IMR-90 (cell line): ENCODE data around the gene RENBP. TPM values are rescaled to one million over a fixed set of nuclear protein-coding genes. Genes with fewer than 3 reads are reported as not detected.

ENCODE experiments used
- ATAC-seq: fragments of 200-7000 bp; cut with Tn5 transposase; 2 replicates; pipeline ENCODE4 v1.9.1; 2020; ENCODE audit warnings: low read depth, mild to moderate bottlenecking, moderate library complexity
- BruUV-seq: library from RNA; stranded (reverse); fragments of 400-500 nt; replicated peaks from 2 replicates; lab custom pipeline; 2021; lab: Mats Ljungman, UMichigan
- CTCF ChIA-PET: fragments of 300-600 bp; formaldehyde crosslinking; extraction: SDS; loops from one replicate; lab custom pipeline; 2021; ENCODE audit warnings: antibody characterized with exemption; lab: Yijun Ruan, JAX
- POLR2A ChIA-PET: fragments of 300-600 bp; sonication (Branson Sonifier 250); formaldehyde crosslinking; loops from one replicate; lab custom pipeline; 2022; ENCODE audit warnings: antibody characterized with exemption; ENCODE audit not compliant: unreplicated experiment; lab: Charles Lee
- DNase-seq: peaks from one replicate; pipeline ENCODE4 v3.0.0; 2013
- H2AFZ ChIP-seq: replicated peaks from 2 replicates; pipeline ENCODE3; 2013; ENCODE audit warnings: low read length, mild to moderate bottlenecking; ENCODE audit not compliant: poor library complexity
- H2AK5ac ChIP-seq: 2 replicates; pipeline ENCODE4 v1.6.1; 2013; ENCODE audit warnings: low read depth, low read length, inconsistent platforms
- H2AK9ac ChIP-seq: replicated peaks from 2 replicates; pipeline ENCODE3; 2013; ENCODE audit warnings: mild to moderate bottlenecking, low read depth, low read length, moderate library complexity; ENCODE audit not compliant: poor library complexity
- H2BK120ac ChIP-seq: 2 replicates; pipeline ENCODE4 v1.6.1; 2013; ENCODE audit warnings: low read depth, low read length, inconsistent platforms
- H2BK15ac ChIP-seq: 3 replicates; pipeline ENCODE4 v1.6.1; 2013; ENCODE audit warnings: low read depth, low read length, inconsistent platforms
- H2BK20ac ChIP-seq: 2 replicates; pipeline ENCODE4 v1.6.1; 2013; ENCODE audit warnings: low read depth, mild to moderate bottlenecking, inconsistent platforms, low read length, moderate library complexity
- H2BK5ac ChIP-seq: 2 replicates; pipeline ENCODE4 v1.6.1; 2013; ENCODE audit warnings: mild to moderate bottlenecking, low read depth, low read length, inconsistent platforms; ENCODE audit not compliant: poor library complexity, severe bottlenecking
- H3K14ac ChIP-seq: replicated peaks from 2 replicates; pipeline ENCODE4 v1.6.1; 2013; ENCODE audit warnings: low read depth, low read length, inconsistent platforms
- H3K18ac ChIP-seq: 2 replicates; pipeline ENCODE4 v1.6.1; 2013; ENCODE audit warnings: low read depth, low read length, control low read depth
- H3K23ac ChIP-seq: 2 replicates; pipeline ENCODE4 v1.6.1; 2013; ENCODE audit warnings: low read depth, low read length, inconsistent platforms
- H3K27ac ChIP-seq: 2 replicates; pipeline ENCODE4 v1.5.1; 2013; ENCODE audit warnings: mild to moderate bottlenecking, control low read depth, low read length; ENCODE audit not compliant: insufficient read depth
- H3K27me3 ChIP-seq: 2 replicates; pipeline ENCODE4 v1.6.1; 2013; ENCODE audit warnings: low read length; ENCODE audit not compliant: control insufficient read depth, insufficient read depth
- H3K36me3 ChIP-seq: 2 replicates; pipeline ENCODE4 v1.6.1; 2013; ENCODE audit warnings: low read length, mixed read lengths; ENCODE audit not compliant: control insufficient read depth, insufficient read depth
- H3K4ac ChIP-seq: 2 replicates; pipeline ENCODE4 v1.6.1; 2013; ENCODE audit warnings: low read depth, low read length, inconsistent platforms
- H3K4me1 ChIP-seq: 2 replicates; pipeline ENCODE4 v1.6.1; 2013; ENCODE audit warnings: low read length, mixed read lengths; ENCODE audit not compliant: control insufficient read depth, insufficient read depth
- H3K4me2 ChIP-seq: 2 replicates; pipeline ENCODE4 v1.6.1; 2013; ENCODE audit warnings: low read depth, mild to moderate bottlenecking, control low read depth, low read length, moderate library complexity
- H3K4me3 ChIP-seq: 2 replicates; pipeline ENCODE4 v1.5.1; 2013; ENCODE audit warnings: low read depth, mild to moderate bottlenecking, control low read depth, low read length, moderate library complexity; ENCODE audit not compliant: insufficient read depth
- H3K56ac ChIP-seq: 2 replicates; pipeline ENCODE4 v1.6.1; 2013; ENCODE audit warnings: low read length, inconsistent platforms; ENCODE audit not compliant: insufficient read depth; ENCODE audit errors: extremely low read depth
- H3K79me1 ChIP-seq, 2 experiments: 2 replicates each; pipeline ENCODE4 v1.6.1; 2013; ENCODE audit warnings: low read length in 2 of 2, inconsistent platforms in 1 of 2, low read depth in 1 of 2
- H3K9ac ChIP-seq: 2 replicates; pipeline ENCODE4 v1.6.1; 2013; ENCODE audit warnings: low read depth, low read length, control low read depth
- H3K9me1 ChIP-seq: 2 replicates; pipeline ENCODE4 v1.6.1; 2013; ENCODE audit warnings: low read length, inconsistent platforms; ENCODE audit not compliant: insufficient read depth
- H3K9me3 ChIP-seq: 2 replicates; pipeline ENCODE4 v1.6.1; 2013; ENCODE audit warnings: low read length; ENCODE audit not compliant: control insufficient read depth, insufficient read depth
- H4K20me1 ChIP-seq: 2 replicates; pipeline ENCODE4 v1.6.1; 2013; ENCODE audit warnings: low read length, inconsistent platforms; ENCODE audit not compliant: insufficient read depth
- H4K5ac ChIP-seq: 2 replicates; pipeline ENCODE4 v1.6.1; 2013; ENCODE audit warnings: mild to moderate bottlenecking, low read depth, low read length, control low read depth
- H4K8ac ChIP-seq, 2 experiments: 2 replicates each; pipeline ENCODE4 v1.6.1; 2013; ENCODE audit warnings: low read depth in 2 of 2, low read length in 2 of 2, control low read depth in 1 of 2, inconsistent platforms in 1 of 2
- H4K91ac ChIP-seq: 2 replicates; pipeline ENCODE4 v1.6.1; 2013; ENCODE audit warnings: low read depth, low read length, inconsistent platforms; ENCODE audit not compliant: insufficient read depth
- BHLHE40 ChIP-seq: fragments of 150-350 bp; IDR thresholded peaks from 2 replicates; pipeline ENCODE4 v1.6.1; 2016; ENCODE audit warnings: mild to moderate bottlenecking, low read depth, low read length
- CEBPB ChIP-seq: IDR thresholded peaks from 2 replicates; pipeline ENCODE4 v1.6.1; 2012; ENCODE audit warnings: low read depth, low read length, improper control_type of control experiment
- CHD1 ChIP-seq: IDR thresholded peaks from 2 replicates; pipeline ENCODE4 v1.6.1; 2012; ENCODE audit warnings: low read depth, low read length, improper control_type of control experiment
- MAFK ChIP-seq: IDR thresholded peaks from 2 replicates; pipeline ENCODE4 v1.6.1; 2012; ENCODE audit warnings: low read depth, low read length, improper control_type of control experiment
- MAZ ChIP-seq: IDR thresholded peaks from 2 replicates; pipeline ENCODE4 v1.6.1; 2012; ENCODE audit warnings: low read depth, mild to moderate bottlenecking, low read length, improper control_type of control experiment, moderate library complexity, borderline replicate concordance
- MXI1 ChIP-seq: IDR thresholded peaks from 2 replicates; pipeline ENCODE4 v1.6.1; 2012; ENCODE audit warnings: low read depth, mild to moderate bottlenecking, low read length, moderate library complexity, borderline replicate concordance
- NFE2L2 ChIP-seq: fragments of 150-350 bp; IDR thresholded peaks from 2 replicates; pipeline ENCODE4 v1.6.1; 2016; ENCODE audit warnings: low read depth, mild to moderate bottlenecking, low read length
- POLR2A ChIP-seq: IDR thresholded peaks from 2 replicates; pipeline ENCODE4 v1.6.1; 2012; ENCODE audit warnings: mild to moderate bottlenecking, low read depth, low read length
- RAD21 ChIP-seq: IDR thresholded peaks from 2 replicates; pipeline ENCODE4 v1.6.1; 2012; ENCODE audit warnings: low read length, improper control_type of control experiment
- RCOR1 ChIP-seq: IDR thresholded peaks from 2 replicates; pipeline ENCODE4 v1.6.1; 2012; ENCODE audit warnings: mild to moderate bottlenecking, low read length, improper control_type of control experiment; ENCODE audit not compliant: insufficient replicate concordance
- RFX5 ChIP-seq: IDR thresholded peaks from 2 replicates; pipeline ENCODE4 v1.8.0; 2012; ENCODE audit warnings: low read depth, mild to moderate bottlenecking, low read length, moderate library complexity
- SMC3 ChIP-seq: fragments of 150-350 bp; IDR thresholded peaks from 2 replicates; pipeline ENCODE4 v1.6.1; 2016; ENCODE audit warnings: low read depth, mild to moderate bottlenecking, antibody characterized with exemption, low read length, moderate library complexity
- WGBS, 2 experiments: methylation state at CpG; one replicate each; pipeline versions ENCODE4 v1.1.5 to v1.1.7; 2013; ENCODE audit warnings: missing lambda C conversion rate in 2 of 2; ENCODE audit not compliant: insufficient read length in 1 of 2; ENCODE audit errors: extremely low coverage in 2 of 2; 5-methylcytosine and 5-hydroxymethylcytosine counted together
- dilution Hi-C: fragments of 300-500 bp; cut with HindIII; formaldehyde crosslinking; loops from one replicate; pipeline ENCODE4 v1.14.3; 2018; ENCODE audit warnings: low sequenced_read_pairs; ENCODE audit not compliant: unreplicated experiment
- in situ Hi-C: fragments of 300-500 bp; cut with MboI; formaldehyde crosslinking; loops from 3 replicates; pipeline ENCODE4 v1.14.3; 2019; ENCODE audit warnings: low sequenced_read_pairs, inconsistent platforms, mixed read lengths
- intact Hi-C: fragments of 100-400 bp; cut with micrococcal nuclease; formaldehyde crosslinking; loops from 2 replicates; pipeline ENCODE4 v1.10.0; 2022
- polyA plus RNA-seq, 3 experiments: library from polyadenylated mRNA; depleted of rRNA; stranded (reverse); fragments of >200 nt; gene quantifications; 2 replicates each; pipeline ENCODE4 v1.2.3, GENCODE V29; 2012; ENCODE audit warnings: low replicate concordance in 1 of 3
- total RNA-seq: library from RNA; depleted of rRNA; stranded (reverse); fragments of >200 nt; gene quantifications from 2 replicates; pipeline ENCODE4 v1.2.3, GENCODE V29; 2012
- TF ChIP-seq, protein P1 (sequence below): conservative IDR thresholded peaks from 2 replicates; pipeline ENCODE4 v1.5.1; 2012; ENCODE audit warnings: mild to moderate bottlenecking, low read depth, low read length, improper control_type of control experiment
- TF ChIP-seq, protein P2 (sequence below): fragments of 150-350 bp; IDR thresholded peaks from 2 replicates; pipeline ENCODE4 v1.6.1; 2017; ENCODE audit warnings: mild to moderate bottlenecking, antibody characterized with exemption, low read length, low read depth
- TF ChIP-seq, protein P3 (sequence below): fragments of 150-350 bp; IDR thresholded peaks from 2 replicates; pipeline ENCODE4 v1.6.1; 2016; ENCODE audit warnings: low read depth, mild to moderate bottlenecking, low read length, moderate library complexity, borderline replicate concordance

Gene RENBP
- total and polyA plus RNA-seq, 2 of the 4 experiments (the other 2 are of a cell fraction): 0.15 to 0.18 TPM

DNA sequence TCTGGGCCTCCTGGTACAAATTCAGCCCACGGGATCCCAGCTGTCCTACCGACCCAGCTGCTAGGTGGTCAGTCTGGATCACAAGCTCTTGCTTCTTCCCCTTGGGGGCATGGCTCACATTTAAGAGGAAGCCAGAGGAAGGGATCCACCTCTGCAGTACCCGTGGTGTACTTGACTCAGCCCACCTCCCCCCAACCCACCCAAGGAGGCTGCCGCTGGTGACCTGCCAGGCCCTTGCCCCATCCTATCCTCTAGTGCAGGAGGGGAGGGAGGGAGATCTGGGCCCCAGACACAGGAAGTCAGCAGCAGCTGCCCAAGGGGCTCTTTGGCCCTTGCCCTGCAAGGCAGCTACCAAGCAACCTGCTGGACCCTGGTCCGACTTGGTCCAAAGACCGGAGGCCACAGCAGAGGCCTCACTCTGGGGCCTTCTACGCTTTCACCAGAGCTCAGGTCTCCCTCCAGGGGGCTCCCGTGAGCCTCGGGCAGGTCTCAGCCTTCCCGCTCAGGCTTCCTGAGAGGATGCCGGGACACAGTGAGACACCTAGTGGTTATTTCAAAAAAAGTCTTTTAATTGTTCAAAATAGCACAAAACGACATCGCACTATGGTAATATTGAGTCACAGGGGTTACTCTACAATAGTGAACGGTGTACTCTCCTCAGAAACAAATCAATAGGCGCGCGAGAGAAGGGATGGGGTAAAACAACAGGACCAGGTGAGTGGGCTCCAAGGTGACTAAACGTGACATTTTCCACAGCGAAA lies 2.7 kb upstream of the RENBP start:
- Histone ChIP-seq H2BK120ac (no peak overlapping the region), H2AFZ (no peak overlapping the region), H3K36me3 (peaks cover 23% of the 10 kb centered on the region), H4K20me1 (no peaks in the 10 kb centered on the region), H4K8ac (no peak overlapping the region), H3K4ac (no peak overlapping the region), H3K27ac (no peak overlapping the region), H4K5ac (no peak overlapping the region), H4K91ac (no peak overlapping the region), H2BK5ac (no peak overlapping the region), H3K4me2 (no peak overlapping the region), H3K9me3 (no peaks in the 10 kb centered on the region), H3K18ac (no peak overlapping the region), H3K4me3 (no peak overlapping the region), H2AK9ac (no peak overlapping the region), H3K9ac (no peak overlapping the region), H3K27me3 (no peaks in the 10 kb centered on the region), H3K14ac (no peak overlapping the region), H3K56ac (no peak overlapping the region), H2BK15ac (no peak overlapping the region), H3K79me1 (no peaks in the 10 kb centered on the region; a peak in 1 of 4 replicates), H3K4me1 (no peaks in the 10 kb centered on the region), H2BK20ac (no peak overlapping the region), H3K23ac (no peak overlapping the region), H3K9me1 (no peaks in the 10 kb centered on the region), H2AK5ac (no peak overlapping the region)
- ATAC-seq (peak; percentile 91), DNase-seq (peak; percentile 68)
- intact Hi-C loops (loop anchor here (1.0 kb wide), 1 partner anchor 183 kb away; the partner anchor contains the start of gene PLXNB3), in situ Hi-C loops (no loop called here), dilution Hi-C loops (no loop called here)
- ChIA-PET POLR2A (no interaction called here), CTCF (interaction anchor here (0.5 to 1.3 kb wide), 5 partner anchors 14 to 280 kb away, joined by 3 to 4 read pairs (median 3); no protein-coding TSS in a partner anchor)
- no TSS peak for BruUV-seq
- WGBS, 2 experiments: 61% methylated on average over 4 of the region's 19 CpGs; no CpG with 5 or more reads in 1 of the 2 experiments
- TF ChIP-seq MAFK (no peak), CHD1 (no peak), RFX5 (no peak), MXI1 (no peak), CEBPB (no peak), NFE2L2 (no peak), SMC3 (peak; percentile 53), POLR2A (no peak), MAZ (no peak), RAD21 (peak; percentile 62), RCOR1 (no peak), BHLHE40 (no peak)
- TF ChIP-seq, protein P1, sequence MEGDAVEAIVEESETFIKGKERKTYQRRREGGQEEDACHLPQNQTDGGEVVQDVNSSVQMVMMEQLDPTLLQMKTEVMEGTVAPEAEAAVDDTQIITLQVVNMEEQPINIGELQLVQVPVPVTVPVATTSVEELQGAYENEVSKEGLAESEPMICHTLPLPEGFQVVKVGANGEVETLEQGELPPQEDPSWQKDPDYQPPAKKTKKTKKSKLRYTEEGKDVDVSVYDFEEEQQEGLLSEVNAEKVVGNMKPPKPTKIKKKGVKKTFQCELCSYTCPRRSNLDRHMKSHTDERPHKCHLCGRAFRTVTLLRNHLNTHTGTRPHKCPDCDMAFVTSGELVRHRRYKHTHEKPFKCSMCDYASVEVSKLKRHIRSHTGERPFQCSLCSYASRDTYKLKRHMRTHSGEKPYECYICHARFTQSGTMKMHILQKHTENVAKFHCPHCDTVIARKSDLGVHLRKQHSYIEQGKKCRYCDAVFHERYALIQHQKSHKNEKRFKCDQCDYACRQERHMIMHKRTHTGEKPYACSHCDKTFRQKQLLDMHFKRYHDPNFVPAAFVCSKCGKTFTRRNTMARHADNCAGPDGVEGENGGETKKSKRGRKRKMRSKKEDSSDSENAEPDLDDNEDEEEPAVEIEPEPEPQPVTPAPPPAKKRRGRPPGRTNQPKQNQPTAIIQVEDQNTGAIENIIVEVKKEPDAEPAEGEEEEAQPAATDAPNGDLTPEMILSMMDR: peak; percentile 89
- TF ChIP-seq, protein P2, sequence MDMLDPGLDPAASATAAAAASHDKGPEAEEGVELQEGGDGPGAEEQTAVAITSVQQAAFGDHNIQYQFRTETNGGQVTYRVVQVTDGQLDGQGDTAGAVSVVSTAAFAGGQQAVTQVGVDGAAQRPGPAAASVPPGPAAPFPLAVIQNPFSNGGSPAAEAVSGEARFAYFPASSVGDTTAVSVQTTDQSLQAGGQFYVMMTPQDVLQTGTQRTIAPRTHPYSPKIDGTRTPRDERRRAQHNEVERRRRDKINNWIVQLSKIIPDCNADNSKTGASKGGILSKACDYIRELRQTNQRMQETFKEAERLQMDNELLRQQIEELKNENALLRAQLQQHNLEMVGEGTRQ: no peak
- TF ChIP-seq, protein P3, sequence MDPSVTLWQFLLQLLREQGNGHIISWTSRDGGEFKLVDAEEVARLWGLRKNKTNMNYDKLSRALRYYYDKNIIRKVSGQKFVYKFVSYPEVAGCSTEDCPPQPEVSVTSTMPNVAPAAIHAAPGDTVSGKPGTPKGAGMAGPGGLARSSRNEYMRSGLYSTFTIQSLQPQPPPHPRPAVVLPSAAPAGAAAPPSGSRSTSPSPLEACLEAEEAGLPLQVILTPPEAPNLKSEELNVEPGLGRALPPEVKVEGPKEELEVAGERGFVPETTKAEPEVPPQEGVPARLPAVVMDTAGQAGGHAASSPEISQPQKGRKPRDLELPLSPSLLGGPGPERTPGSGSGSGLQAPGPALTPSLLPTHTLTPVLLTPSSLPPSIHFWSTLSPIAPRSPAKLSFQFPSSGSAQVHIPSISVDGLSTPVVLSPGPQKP: no peak
